Measurements from ENCODE around the gene KCNIP1. TPM values are rescaled to one million over a fixed set of nuclear protein-coding genes. Genes with fewer than 3 reads are reported as not detected.

Gene KCNIP1
- total and polyA plus RNA-seq, 9 of the 15 experiments (the other 6 are each of a cell fraction or from before 2014, with no cell fraction given), result not detected

- Histone ChIP-seq H3K4me3 (no peak overlapping the region), H4K20me1 (replicated peaks; ENCODE audit: control insufficient read depth, insufficient read depth, low read length) (no peaks in the 10 kb centered on the region), H3K4me2 (ENCODE audit: insufficient read depth, low read length) (no peak overlapping the region), H3K9me1 (ENCODE audit: control insufficient read depth, insufficient read depth, low read length) (no peaks in the 10 kb centered on the region), H3K9me3 (replicated peaks; ENCODE audit: control insufficient read depth, insufficient read depth, low read depth, low read length) (no peaks in the 10 kb centered on the region; the same call in 1 of the 2 replicates), H3K27ac (ENCODE audit: extremely low read depth, low read depth, low read length) (no peak overlapping the region), H3K9ac (ENCODE audit: insufficient read depth in 1 of 2, low read depth in 2 of 2, low read length in 2 of 2) (no peak overlapping the region), H2AFZ (ENCODE audit: low read depth, low read length) (no peak overlapping the region), H3K27me3 (ENCODE audit: control insufficient read depth in 2 of 2, insufficient read depth in 2 of 2, low read length in 2 of 2) (peaks cover 0 to 8% of the 10 kb centered on the region in 2 experiments; a peak in 1 of 5 replicates), H3K36me3 (ENCODE audit: control insufficient read depth, insufficient read depth, low read length) (no peaks in the 10 kb centered on the region), H3K79me2 (ENCODE audit: control insufficient read depth, insufficient read depth, low read length) (no peaks in the 10 kb centered on the region), H3K4me1 (replicated peaks in 1 of 2; ENCODE audit: control insufficient read depth in 2 of 2, insufficient read depth in 2 of 2, low read length in 2 of 2) (no peaks in the 10 kb centered on the region)
- no TSS peak for BruUV-seq (replicated peaks)
- ATAC-seq, result no peak
- ChIA-PET CTCF (ENCODE audit: low intra/inter-chr PET ratio) (no interaction called here), POLR2A (no interaction called here)
- intact Hi-C loops (cut with micrococcal nuclease) (no loop called here), in situ Hi-C loops (cut with MboI) (no loop called here)
- no peak for FAIRE-seq
- TF ChIP-seq ZNF707 (CRISPR knock-in tag; conservative IDR thresholded peaks at IDR 0.05), result no peak
- TF ChIP-seq ZBTB33 (CRISPR knock-in tag; IDR thresholded peaks at IDR 0.05), result no peak
- TF ChIP-seq ZNF76 (CRISPR knock-in tag; IDR thresholded peaks at IDR 0.05; ENCODE audit: borderline replicate concordance), result no peak
- TF ChIP-seq ZNF174 (CRISPR knock-in tag; IDR thresholded peaks at IDR 0.05), result no peak
- TF ChIP-seq PTRF (tag; IDR thresholded peaks at IDR 0.05), result no peak
- TF ChIP-seq ZNF507 (tag; conservative IDR thresholded peaks at IDR 0.05), result no peak
- TF ChIP-seq KLF1 (tag; IDR thresholded peaks at IDR 0.05), result no peak
- TF ChIP-seq RBM39 (optimal IDR thresholded peaks at IDR 0.05; ENCODE audit: low read depth, low read length), result no peak
- WGBS (ENCODE audit: insufficient coverage, low coverage, missing lambda C conversion rate), result 0% methylated on average over 8 of the region's 8 CpGs
- no peak for DNase-seq (ENCODE audit: extremely low read depth in 1 of 4, low spot score in 3 of 4)
Observed at GRCh38 chr5:170542691-170543293, 39.0 kb downstream of the KCNIP1 start.
